ENCODE measurements around the gene VKORC1.

VKORC1 gene

DNA sequence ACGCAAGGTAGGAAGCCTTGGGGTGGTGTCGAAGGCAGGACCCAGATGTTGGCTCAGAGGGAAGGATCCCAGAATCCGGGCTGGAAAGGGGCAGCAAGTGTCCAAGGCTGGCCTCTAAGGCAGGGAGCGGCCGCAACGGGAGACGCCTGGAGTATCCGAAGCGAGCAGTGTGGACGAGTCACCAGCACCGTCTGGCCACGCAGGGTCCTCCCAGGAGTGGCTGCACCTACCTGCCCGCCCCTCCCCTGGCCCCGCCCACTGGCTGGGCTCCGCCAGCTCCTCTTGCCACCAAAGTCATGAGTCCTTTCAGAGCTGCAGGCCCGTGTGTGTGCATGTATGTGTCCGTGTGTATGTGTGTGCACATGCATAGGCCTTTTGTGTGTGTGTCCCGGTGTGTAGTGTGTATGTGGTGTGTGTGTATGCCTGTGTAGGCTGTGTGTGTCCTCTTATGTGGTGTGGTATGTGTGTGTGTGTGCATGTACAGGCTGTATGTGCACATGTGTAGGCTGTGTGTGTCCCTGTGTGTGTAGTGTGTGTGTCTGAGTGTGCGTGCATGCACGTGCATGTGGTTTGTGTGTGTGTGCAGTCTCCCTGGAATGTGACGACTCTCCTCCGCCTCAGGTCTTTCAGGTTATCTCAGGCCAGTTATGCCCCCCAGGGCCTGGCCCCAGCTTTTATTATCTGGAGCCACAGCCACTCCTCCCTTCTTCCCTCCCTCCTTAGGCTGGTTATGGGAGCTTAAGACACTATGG is 41.1 kb upstream of the VKORC1 start, which contains the start of gene PRSS8:
Gene PRSS8 (minus strand): TSS at position 193 of the 752 bp plus-strand sequence. CDS start 229 bp downstream, outside the sequence.
- Histone ChIP-seq H3K36me3 (ENCODE audit: insufficient read depth, low read length) (no peaks in the 10 kb centered on the region), H3K27ac (ENCODE audit: low read depth, low read length) (no peak within 1 kb of the TSS), H2AFZ (ENCODE audit: low read length, unreplicated experiment) (no peak within 1 kb of the TSS), H3K79me2 (ENCODE audit: control insufficient read depth, insufficient read depth, low read length, unreplicated experiment) (no peaks in the 10 kb centered on the region), H3K27me3 (ENCODE audit: insufficient read depth, low read length) (no peaks in the 10 kb centered on the region), H3K4me1 (ENCODE audit: control insufficient read depth, insufficient read depth, low read length, unreplicated experiment) (peaks cover 36% of the 10 kb centered on the region), H3K4me3 (ENCODE audit: low read depth, low read length) (no peak within 1 kb of the TSS)

DNA sequence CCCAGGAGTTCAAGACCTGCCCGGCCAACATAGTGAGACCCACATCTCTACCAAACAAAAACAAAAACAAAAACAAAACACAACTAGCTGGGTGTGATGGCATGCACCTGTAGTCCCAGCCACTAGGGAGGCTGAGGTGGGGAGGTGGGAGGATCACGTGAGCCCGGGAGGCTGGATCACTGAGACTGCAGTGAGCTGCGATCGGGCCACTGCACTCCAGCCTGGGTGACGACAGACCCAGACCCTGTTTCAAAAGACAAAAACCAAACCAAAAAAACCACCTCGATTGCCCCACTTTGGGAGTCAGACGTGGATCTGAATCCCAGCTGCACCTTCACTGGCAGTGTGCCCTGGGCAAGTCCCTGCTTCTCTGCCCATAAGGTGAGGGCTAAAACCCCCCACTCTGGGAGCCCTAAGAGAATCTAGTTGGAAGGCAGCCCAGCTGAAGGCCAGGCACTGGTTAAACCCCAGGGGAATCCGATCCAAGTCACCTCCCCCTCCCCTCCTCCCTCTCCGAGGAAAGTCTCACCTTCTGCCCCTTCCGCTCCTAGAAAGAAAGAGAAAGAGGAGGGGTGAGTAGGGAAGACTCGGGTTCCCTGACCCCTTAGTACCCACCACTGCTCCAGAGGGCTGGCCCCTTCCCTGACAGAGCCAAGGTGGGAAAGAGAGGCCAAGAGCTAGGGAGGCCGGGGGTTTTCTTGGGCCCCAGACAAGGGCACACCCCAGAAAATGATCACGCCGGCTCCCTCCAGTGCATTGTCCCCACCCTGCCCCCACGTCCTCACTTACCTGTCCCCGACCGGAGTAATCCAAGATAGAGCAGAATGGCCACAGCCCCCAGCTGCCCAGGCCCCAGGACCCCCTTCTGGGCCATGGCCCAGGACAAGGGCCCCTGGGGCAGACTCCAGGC is 40.3 kb upstream of the VKORC1 start:
- Histone ChIP-seq H3K27ac (ENCODE audit: low read depth, low read length) (no peak overlapping the region), H3K4me3 (ENCODE audit: low read depth, low read length) (no peak overlapping the region), H3K4me1 (ENCODE audit: control insufficient read depth, insufficient read depth, low read length, unreplicated experiment) (peaks cover 29% of the 10 kb centered on the region), H3K79me2 (ENCODE audit: control insufficient read depth, insufficient read depth, low read length, unreplicated experiment) (no peaks in the 10 kb centered on the region), H2AFZ (ENCODE audit: low read length, unreplicated experiment) (no peak overlapping the region), H3K27me3 (ENCODE audit: insufficient read depth, low read length) (no peaks in the 10 kb centered on the region), H3K36me3 (ENCODE audit: insufficient read depth, low read length) (no peaks in the 10 kb centered on the region)

DNA sequence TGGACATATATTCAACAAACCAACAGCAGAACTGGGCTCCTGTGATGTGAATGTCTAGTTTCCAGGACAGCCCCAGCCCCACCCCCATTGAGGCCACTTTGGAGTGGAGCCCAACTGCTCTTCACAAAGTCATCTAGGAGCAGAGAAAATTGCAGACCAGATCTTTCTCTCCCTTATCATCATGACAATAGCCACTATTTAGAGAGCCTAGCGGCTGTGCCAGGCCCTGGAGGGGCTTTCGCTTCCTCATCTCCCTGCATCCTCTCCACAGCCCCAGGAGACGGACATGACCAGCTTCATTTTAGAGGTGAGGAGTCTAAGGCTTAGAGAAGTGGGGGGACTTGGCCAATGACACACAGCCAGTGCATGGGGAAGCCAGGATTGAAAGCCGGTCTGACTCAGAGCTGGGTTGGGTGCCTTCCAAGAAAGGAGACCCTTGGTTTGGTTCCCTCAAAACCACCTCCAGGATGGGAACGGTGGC is 39.5 kb upstream of the VKORC1 start:
- no peaks in the 10 kb centered on the region for H3K79me2 ChIP-seq (ENCODE audit: control insufficient read depth, insufficient read depth, low read length, unreplicated experiment)
- H3K27me3 ChIP-seq (ENCODE audit: insufficient read depth, low read length): no peaks in the 10 kb centered on the region
- H3K4me3 ChIP-seq (ENCODE audit: low read depth, low read length): no peak overlapping the region
- H3K36me3 ChIP-seq (ENCODE audit: insufficient read depth, low read length): no peaks in the 10 kb centered on the region
- no peak overlapping the region for H3K27ac ChIP-seq (ENCODE audit: low read depth, low read length)
- H3K4me1 ChIP-seq (ENCODE audit: control insufficient read depth, insufficient read depth, low read length, unreplicated experiment): peaks cover 25% of the 10 kb centered on the region
- no peak overlapping the region for H2AFZ ChIP-seq (ENCODE audit: low read length, unreplicated experiment)

DNA sequence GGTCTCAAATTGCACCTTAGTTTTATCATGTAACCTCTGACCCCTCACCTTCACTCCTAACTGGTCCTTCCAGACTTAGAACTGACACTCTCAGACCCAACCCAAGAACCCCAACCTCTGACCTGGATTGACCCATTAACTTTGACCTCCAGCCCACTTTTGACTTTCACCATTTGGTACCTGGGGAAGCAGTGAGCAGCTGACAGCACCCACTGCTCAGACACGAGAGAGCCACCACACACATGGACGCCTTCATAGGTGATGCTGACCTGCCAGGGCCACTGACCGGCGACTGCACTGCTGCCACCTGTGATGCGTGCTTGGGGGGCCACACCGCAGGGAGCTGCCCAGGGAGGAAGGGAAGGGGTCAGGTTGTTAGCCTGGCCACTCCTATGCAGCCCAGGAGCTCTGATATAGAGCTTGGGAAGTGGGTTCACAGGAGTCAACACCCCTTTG is 38.5 kb upstream of the VKORC1 start:
- Histone ChIP-seq H2AFZ (ENCODE audit: low read length, unreplicated experiment) (no peak overlapping the region), H3K27ac (ENCODE audit: low read depth, low read length) (no peak overlapping the region), H3K79me2 (ENCODE audit: control insufficient read depth, insufficient read depth, low read length, unreplicated experiment) (no peaks in the 10 kb centered on the region), H3K27me3 (ENCODE audit: insufficient read depth, low read length) (no peaks in the 10 kb centered on the region), H3K4me3 (ENCODE audit: low read depth, low read length) (no peak overlapping the region), H3K36me3 (ENCODE audit: insufficient read depth, low read length) (no peaks in the 10 kb centered on the region), H3K4me1 (ENCODE audit: control insufficient read depth, insufficient read depth, low read length, unreplicated experiment) (peaks cover 15% of the 10 kb centered on the region)

DNA sequence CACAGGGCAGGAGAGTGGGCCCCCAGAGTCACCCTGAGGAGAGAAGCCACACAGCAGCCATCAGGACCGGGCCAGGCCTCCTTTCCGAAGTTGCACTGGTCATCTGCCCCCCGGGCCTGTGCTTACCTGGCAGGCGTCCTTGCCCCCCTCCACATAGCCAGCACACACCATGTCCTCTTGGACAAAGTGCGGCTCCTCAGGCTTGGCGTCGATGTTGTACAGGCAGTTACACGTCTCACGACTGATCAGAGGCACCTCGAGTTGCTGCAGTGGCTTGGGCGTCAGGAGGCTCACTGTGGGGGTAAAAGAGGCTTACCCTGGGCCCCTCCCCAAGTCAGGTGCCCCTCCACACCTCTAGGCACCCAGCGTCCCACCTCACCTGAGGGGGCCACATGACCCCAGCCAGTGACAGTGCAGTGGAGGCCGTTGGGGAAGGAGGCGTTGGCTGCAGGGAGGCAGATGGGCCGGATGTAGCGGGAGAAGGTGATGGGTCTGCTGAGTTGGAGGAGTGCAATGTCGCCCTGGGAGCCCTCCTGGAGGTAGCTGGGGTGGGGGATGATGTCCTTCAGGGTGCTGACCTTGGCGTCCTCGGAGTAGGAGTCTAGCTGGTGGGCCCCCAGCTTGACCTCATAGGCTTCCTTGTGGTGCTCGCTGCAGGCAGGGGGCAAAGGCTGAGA is 37.8 kb upstream of the VKORC1 start:
- Histone ChIP-seq H3K27ac (ENCODE audit: low read depth, low read length) (no peak overlapping the region), H3K4me1 (ENCODE audit: control insufficient read depth, insufficient read depth, low read length, unreplicated experiment) (peaks cover 15% of the 10 kb centered on the region), H3K4me3 (ENCODE audit: low read depth, low read length) (no peak overlapping the region), H2AFZ (ENCODE audit: low read length, unreplicated experiment) (no peak overlapping the region), H3K36me3 (ENCODE audit: insufficient read depth, low read length) (no peaks in the 10 kb centered on the region), H3K79me2 (ENCODE audit: control insufficient read depth, insufficient read depth, low read length, unreplicated experiment) (no peaks in the 10 kb centered on the region), H3K27me3 (ENCODE audit: insufficient read depth, low read length) (no peaks in the 10 kb centered on the region)

DNA sequence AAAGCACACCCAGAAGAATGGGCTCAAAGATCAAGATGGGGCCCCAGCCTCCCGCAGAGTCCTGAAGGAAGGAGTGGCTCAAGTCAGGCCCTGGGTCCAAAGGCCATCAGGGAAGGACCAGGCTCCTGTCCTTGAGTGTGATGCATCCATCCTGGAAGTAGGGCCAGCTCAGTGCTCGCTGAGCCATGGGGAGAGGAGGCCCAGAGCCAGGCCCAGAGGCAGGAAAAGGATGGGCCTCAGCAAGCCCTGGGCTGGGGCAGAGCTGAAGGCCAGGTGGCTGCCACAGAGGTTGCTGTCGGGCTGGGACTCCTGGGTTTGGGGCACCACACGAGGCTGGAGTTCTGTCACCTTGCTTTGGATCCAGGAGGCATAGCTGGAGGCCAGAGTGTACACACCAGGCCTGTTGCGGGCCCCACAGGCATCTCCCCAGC is 37.3 kb upstream of the VKORC1 start:
- no peak overlapping the region for H3K4me3 ChIP-seq (ENCODE audit: low read depth, low read length)
- H3K27ac ChIP-seq (ENCODE audit: low read depth, low read length): no peak overlapping the region
- no peaks in the 10 kb centered on the region for H3K27me3 ChIP-seq (ENCODE audit: insufficient read depth, low read length)
- H3K4me1 ChIP-seq (ENCODE audit: control insufficient read depth, insufficient read depth, low read length, unreplicated experiment): peaks cover 15% of the 10 kb centered on the region
- no peaks in the 10 kb centered on the region for H3K36me3 ChIP-seq (ENCODE audit: insufficient read depth, low read length)
- no peaks in the 10 kb centered on the region for H3K79me2 ChIP-seq (ENCODE audit: control insufficient read depth, insufficient read depth, low read length, unreplicated experiment)
- no peak overlapping the region for H2AFZ ChIP-seq (ENCODE audit: low read length, unreplicated experiment)

DNA sequence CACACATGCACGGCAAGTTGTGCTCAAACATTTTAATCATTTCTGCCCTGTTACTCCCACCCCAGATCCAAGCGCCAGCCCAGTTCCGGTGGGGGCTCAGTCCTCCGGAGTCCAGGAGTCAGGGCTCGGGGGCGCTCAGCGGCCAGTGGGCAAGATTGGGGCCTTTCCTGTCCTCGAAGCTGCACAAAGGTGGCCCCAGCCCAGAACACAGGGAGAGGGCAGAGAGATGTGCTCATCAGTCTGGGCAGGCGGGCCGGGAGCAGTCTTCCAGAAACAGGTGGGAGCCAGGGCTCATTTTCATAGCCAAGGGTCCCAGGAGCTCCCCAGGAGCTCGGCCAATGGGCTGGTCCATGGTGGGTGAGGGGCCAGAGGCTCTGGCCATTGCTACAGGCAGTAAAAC is 36.8 kb upstream of the VKORC1 start:
- peaks cover 15% of the 10 kb centered on the region for H3K4me1 ChIP-seq (ENCODE audit: control insufficient read depth, insufficient read depth, low read length, unreplicated experiment)
- no peak overlapping the region for H3K27ac ChIP-seq (ENCODE audit: low read depth, low read length)
- H3K36me3 ChIP-seq (ENCODE audit: insufficient read depth, low read length): no peaks in the 10 kb centered on the region

DNA sequence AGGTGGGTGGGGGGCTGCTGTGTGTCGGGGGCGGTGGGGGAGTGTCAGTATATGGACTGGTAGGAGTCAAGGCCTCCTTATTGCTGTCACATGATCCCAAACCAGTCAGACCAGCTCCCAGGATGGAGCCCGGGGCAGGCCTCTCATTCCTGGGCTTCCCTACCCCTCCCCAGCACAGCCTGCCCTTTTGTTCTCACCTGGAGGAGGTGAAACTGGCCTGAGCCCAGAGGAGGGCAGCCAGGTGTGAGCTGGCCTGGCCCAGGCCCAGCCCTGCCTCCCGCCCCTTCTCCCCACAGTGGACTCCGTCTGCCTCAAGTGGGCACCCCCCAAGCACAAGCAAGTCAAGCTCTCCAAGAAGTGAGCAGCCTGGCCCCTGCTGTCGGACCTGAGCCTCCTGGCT is 36.3 kb upstream of the VKORC1 start:
- H3K4me1 ChIP-seq (ENCODE audit: control insufficient read depth, insufficient read depth, low read length, unreplicated experiment): peaks cover 15% of the 10 kb centered on the region
- no peaks in the 10 kb centered on the region for H3K36me3 ChIP-seq (ENCODE audit: insufficient read depth, low read length)
- H3K27me3 ChIP-seq (ENCODE audit: insufficient read depth, low read length): no peaks in the 10 kb centered on the region
- H2AFZ ChIP-seq (ENCODE audit: low read length, unreplicated experiment): no peak overlapping the region
- no peak overlapping the region for H3K27ac ChIP-seq (ENCODE audit: low read depth, low read length)
- H3K4me3 ChIP-seq (ENCODE audit: low read depth, low read length): no peak overlapping the region
- H3K79me2 ChIP-seq (ENCODE audit: control insufficient read depth, insufficient read depth, low read length, unreplicated experiment): no peaks in the 10 kb centered on the region

More for the DNA sequence above, 36.8 kb upstream of the VKORC1 start:
- H2AFZ ChIP-seq (ENCODE audit: low read length, unreplicated experiment): no peak overlapping the region
- no peaks in the 10 kb centered on the region for H3K79me2 ChIP-seq (ENCODE audit: control insufficient read depth, insufficient read depth, low read length, unreplicated experiment)
- no peak overlapping the region for H3K4me3 ChIP-seq (ENCODE audit: low read depth, low read length)
- H3K27me3 ChIP-seq (ENCODE audit: insufficient read depth, low read length): no peaks in the 10 kb centered on the region

DNA sequence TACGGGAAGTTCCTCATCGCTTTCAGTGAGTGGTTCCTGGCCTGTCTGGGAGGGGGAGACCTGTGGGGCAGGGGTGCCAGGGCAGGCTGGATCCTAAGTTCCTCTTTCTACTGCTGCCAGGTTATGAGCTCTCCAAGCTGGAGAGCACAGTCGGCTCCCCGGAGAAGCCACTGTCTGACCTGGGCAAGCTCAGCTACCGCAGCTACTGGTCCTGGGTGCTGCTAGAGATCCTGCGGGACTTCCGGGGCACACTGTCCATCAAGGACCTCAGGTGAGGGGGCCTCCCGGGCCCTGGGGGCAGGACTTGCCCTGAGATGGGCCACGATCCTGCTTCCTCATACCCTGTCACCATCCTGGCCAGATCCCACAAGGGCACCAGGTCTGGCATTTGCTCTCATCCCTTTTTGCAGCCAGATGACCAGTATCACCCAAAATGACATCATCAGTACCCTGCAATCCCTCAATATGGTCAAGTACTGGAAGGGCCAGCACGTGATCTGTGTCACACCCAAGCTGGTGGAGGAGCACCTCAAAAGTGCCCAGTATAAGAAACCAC is 35.8 kb upstream of the VKORC1 start:
- no peak overlapping the region for H2AFZ ChIP-seq (ENCODE audit: low read length, unreplicated experiment)
- no peaks in the 10 kb centered on the region for H3K36me3 ChIP-seq (ENCODE audit: insufficient read depth, low read length)
- no peak overlapping the region for H3K27ac ChIP-seq (ENCODE audit: low read depth, low read length)
- peaks cover 15% of the 10 kb centered on the region for H3K4me1 ChIP-seq (ENCODE audit: control insufficient read depth, insufficient read depth, low read length, unreplicated experiment)
- no peaks in the 10 kb centered on the region for H3K79me2 ChIP-seq (ENCODE audit: control insufficient read depth, insufficient read depth, low read length, unreplicated experiment)
- no peak overlapping the region for H3K4me3 ChIP-seq (ENCODE audit: low read depth, low read length)
- H3K27me3 ChIP-seq (ENCODE audit: insufficient read depth, low read length): no peaks in the 10 kb centered on the region
